Measurements from ENCODE around the gene SHLD2. TPM values are rescaled to one million over a fixed set of nuclear protein-coding genes. Genes with fewer than 3 reads are reported as not detected.
"Not testable (repeated sequence)": the region's sequence is repeated elsewhere in the genome, so short reads cannot be mapped to it uniquely, and the experiment has no call there.

SHLD2 gene
- polyA plus RNA-seq, 12 donors, result 16.9 to 29.8 (median 23.4) TPM; not detected in 1

GRCh38 chr10:87083576-87084290 is 11.3 kb upstream of the SHLD2 start:
- DNase-seq, result peak; percentile 25

DNA sequence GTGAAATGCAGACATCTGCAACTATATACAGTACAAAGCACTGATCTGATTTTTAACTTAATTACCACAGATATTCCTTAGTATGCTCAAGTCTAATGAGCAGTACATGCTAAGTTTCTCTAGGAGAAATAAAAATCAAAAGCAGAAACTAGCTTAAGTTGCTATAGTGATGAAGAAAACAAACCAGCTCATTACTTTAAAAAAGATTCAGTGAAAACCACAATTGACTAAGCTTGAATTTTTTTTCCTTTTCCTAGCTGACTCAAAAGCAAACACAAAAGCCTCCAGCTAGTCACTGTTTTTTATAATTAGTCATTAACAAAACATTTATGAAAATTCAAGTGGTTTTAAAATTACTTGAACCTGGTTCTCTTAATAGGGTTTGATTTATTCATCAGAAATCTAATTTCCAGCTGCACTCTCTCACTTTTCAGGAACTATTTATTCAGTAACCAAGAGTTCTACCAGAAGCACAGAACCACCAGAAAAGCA is 10.7 kb upstream of the SHLD2 start:
- not testable (repeated sequence) for DNase-seq

- no peak for DNase-seq
These were observed 9.5 kb upstream of the SHLD2 start for GRCh38 chr10:87085537-87085936.

DNA sequence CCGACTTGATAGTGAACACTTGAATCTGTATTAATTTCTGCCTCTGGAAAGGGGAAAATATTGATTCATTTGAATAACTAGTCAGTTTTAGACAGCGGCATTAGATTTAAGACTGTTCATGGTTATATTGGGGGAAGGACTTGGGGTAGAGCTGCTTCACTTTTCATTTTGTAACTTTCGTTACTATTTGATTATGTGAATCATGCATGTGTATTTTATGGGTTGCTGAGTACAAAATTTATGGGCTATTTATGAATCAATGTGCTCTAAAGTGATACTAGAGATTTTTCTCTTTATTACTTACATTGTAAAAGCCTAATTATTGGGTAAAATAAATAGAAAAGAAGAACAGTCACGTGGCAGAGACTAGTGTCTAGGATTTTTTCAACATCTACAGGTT is 5.3 kb upstream of the SHLD2 start:
- DNase-seq, result no peak

GRCh38 chr10:87090779-87091178 is 4.2 kb upstream of the SHLD2 start:
- no peak for DNase-seq

DNA sequence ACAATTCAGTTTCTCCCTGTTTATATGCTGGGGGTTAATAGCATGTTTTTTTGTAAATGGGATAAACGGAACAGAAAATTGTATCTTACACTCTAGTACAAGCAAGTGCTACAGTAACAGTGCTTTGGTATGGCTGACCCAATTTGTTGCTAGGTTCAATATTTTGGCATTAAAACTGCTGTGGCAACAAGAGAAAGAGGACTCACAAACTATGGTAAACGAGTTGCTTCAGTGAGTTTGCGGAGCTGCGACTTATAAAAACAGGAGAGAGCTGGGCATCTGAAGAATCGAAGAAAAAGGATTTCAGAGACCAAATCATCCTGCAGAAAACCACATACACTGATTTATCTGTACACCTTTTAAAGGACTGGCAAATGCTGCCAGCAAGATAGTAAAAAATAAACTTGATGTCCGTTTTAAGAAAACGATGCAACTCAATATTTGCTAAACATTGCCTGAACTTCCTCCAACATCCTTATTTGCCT is 2.6 kb upstream of the SHLD2 start:
- DNase-seq, result peak; percentile 45

DNA sequence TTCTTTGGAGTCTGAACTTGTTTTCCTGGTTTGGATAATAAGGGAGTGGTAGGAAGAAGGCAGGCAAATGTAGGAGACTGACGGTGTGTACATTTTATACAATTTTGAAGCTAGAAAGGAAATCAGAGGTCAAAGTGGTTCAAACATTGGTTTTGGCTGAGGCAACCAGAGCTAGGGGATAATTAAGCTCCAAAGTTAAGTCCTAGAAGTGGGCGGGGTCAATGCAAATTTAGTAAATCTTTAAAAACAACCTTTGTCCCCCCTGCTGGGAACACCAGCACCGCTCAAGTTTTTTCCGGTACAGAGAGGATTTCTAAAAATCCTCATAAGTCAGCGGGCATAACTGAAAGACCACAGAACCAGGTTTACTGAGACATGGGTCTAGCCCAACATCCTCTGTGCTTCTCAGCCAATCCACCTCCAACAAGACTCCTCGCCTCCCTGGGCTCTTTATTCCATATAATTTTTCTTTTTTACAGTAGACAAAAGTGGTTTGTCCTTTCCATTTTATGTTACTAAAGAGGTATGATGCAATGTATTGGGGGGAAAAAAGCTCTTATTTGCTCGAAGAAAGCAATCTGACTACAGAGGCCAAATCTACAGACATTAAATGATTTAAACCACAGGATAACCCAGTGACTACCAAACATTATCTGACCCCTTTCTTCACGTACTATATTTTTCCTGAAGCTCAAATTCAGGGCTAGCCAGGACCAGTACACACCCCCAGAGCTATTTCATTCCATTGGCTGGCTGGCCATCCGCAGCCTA is 2.0 kb upstream of the SHLD2 start:
- peak; percentile 24 for DNase-seq

GRCh38 chr10:87093632-87094372 is 1.2 kb upstream of the SHLD2 start:
- DNase-seq, result peak; percentile 66

GRCh38 chr10:87095236-87095945 is 385 bp downstream of the SHLD2 start:
- peak; percentile 76 for DNase-seq

GRCh38 chr10:87101996-87102395 is 7.0 kb downstream of the SHLD2 start:
- DNase-seq, result no peak

DNA sequence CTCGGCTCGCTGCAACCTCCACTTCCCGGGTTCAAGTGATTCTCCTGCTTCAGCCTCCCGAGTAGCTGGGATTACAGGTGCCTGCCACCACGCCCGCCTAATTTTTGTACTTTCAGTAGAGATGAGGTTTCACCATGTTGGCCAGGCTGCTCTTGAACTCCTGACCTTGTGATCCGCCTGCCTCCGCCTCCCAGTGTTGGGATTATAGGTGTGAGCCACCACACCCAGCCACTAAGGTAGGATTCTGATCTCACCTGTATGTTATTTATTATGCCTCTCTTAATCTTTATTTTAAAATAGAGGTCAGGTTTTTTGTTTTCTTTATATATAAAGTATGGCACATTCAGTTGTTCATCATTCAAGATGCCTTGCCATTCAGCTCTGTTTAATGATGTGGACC is 9.7 kb downstream of the SHLD2 start:
- not testable (repeated sequence) for DNase-seq

DNA sequence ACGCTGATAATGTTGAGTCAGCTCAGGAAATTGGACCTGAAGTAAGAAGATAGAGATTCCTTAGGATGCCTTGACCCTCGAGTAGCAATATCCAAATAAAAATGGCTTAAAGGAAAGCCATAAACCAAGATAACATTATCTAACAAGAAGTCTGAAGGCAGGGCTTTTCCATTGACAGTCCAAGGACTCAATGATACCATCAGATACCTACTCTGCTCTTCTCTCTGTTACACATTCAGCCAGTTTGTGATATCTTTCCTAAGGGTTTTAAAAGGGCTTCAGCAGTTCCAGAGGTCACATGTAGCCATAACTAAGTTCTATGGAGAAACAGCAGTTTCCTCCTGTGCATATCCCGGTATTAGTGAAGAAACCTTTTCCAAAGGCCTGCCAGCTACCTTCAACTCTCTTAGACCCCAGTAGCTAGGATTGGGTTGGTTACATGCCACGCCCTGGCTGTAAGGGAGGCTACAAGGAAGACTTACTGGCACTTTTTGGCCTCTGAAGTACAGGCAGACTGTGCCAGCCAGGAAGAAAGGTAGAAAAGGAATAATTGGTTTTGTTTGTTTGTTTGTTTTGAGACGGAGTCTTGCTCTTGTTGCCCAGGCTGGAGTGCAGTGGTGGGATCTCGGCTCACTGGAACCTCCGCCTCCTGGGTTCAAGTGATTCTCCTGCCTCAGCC is 10.6 kb downstream of the SHLD2 start:
- no peak for DNase-seq

GRCh38 chr10:87118122-87118521 is 23.1 kb downstream of the SHLD2 start:
- not testable (repeated sequence) for DNase-seq

DNA sequence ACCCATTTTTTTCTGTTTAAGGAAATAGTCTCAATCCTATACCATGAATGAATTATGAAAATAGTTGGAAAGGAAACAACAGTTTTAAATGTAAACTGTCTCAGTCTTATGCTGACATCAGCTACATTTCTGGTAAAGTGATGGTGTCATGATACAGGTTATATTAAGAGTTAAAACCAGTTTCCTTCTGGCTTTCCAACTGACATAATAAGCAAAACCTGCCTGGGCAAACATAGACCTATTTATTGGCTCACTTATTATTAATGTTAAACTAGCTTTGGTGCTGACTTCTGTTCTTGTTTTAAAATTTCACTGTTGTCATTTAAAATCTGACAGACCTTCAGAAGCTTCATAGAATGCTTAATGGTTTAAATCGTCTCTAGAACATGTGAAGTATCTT is 24.0 kb downstream of the SHLD2 start:
- not testable (repeated sequence) for DNase-seq

- DNase-seq, result not testable (repeated sequence)
These were observed 28.3 kb downstream of the SHLD2 start for GRCh38 chr10:87123351-87123750.

- DNase-seq, result not testable (repeated sequence)
These were observed 32.0 kb downstream of the SHLD2 start for GRCh38 chr10:87127048-87127447.

GRCh38 chr10:87127607-87128156 is 32.7 kb downstream of the SHLD2 start:
- not testable (repeated sequence) for DNase-seq

DNA sequence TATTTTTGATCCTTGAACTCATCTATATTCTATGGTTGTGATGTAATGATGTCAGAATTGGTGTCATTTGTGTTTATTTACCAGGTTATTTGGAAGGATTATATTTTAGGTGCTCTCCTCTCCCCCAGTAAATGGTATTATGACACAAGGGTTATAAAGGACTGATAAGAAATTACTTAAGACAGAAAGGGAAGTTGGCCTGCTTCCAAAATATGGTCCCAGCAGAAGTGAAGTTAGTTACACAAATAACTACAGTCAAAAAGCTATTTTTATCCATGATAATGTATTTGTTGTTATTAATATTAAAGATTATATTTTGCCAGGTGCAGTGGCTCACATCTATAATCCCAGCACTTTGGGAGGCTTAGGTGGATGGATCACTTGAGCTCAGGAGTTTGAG is 37.2 kb downstream of the SHLD2 start:
- DNase-seq, result peak; percentile 6

DNA sequence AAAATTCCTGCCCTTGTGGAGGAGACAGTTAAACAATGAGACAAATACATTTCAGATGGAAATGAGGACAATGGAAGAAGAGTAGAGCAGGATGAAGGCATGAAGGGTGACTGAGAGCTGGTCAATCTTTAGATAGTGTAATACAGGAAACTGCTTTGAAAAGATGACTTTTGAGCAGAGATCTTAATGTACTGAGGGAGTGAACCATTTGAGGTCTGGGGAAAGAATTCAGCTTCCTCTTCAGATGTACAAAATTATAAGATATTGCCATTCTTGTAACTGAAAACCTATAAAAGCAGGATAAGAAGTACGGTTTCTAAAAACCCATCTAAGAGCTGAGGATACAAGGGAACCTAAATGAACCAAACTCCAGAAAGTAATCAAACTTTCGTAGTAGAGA is 38.9 kb downstream of the SHLD2 start:
- not testable (repeated sequence) for DNase-seq

- not testable (repeated sequence) for DNase-seq
These were observed 39.4 kb downstream of the SHLD2 start for GRCh38 chr10:87134440-87134839.

All from muscle of arm (tissue), 12 donors.